Measurements from ENCODE around the gene KPNA3. TPM values are rescaled to one million over a fixed set of nuclear protein-coding genes. Genes with fewer than 3 reads are reported as not detected.

The KPNA3 gene
- total RNA-seq, 4 donors from 2014 or later: 23.1 to 29.2 (median 24.9) TPM

DNA sequence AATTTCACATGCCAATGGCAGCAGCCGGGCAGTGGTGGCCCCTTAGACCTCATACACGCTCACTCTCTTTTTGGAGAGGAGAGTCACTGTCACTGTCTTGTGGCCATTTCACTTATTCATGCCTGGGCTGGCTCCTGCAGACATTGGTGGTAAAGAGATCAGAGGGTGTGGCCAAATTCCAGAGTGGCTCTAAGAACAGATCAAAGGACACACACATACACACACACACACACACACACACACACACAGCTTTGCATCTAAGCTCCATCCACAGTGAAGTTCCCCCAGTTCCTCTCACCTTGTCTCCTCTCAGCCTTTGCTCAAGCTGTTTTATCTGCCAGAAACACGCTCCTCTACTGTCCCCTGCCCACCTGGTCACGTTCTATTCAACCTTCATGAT lies 46.5 kb upstream of the KPNA3 start:
- intact Hi-C loops (cut with DNase I; ENCODE audit: low total_unique reads) (no loop called here), in situ Hi-C loops (cut with MboI; ENCODE audit: low pct_ligation_motif_present in 1 of 4, low pct_unique_long_range_greater_than_20kb in 1 of 4, low sequenced_read_pairs in 3 of 4) (loop anchor here in 1 of 4 donors (25.0 kb wide), 1 partner anchor 177 kb away; no protein-coding TSS in a partner anchor)
- Histone ChIP-seq H3K36me3 (no peaks in the 10 kb centered on the region), H3K9me3 (no peaks in the 10 kb centered on the region), H3K4me1 (no peaks in the 10 kb centered on the region), H3K27me3 (no peaks in the 10 kb centered on the region), H3K4me3 (no peak overlapping the region), H3K27ac (no peak overlapping the region)
- 92% methylated on average over 4 of the region's 4 CpGs; no CpG with 5 or more reads in 1 of the 2 donors for WGBS, 2 donors (ENCODE audit: low coverage in 1 of 2)
- TF ChIP-seq EP300 (IDR thresholded peaks at IDR 0.05; ENCODE audit: low read depth) (no peak), POLR2A (IDR thresholded peaks at IDR 0.05) (no peak), POLR2AphosphoS5 (IDR thresholded peaks at IDR 0.05) (no peak)
- TF ChIP-seq, protein P1, sequence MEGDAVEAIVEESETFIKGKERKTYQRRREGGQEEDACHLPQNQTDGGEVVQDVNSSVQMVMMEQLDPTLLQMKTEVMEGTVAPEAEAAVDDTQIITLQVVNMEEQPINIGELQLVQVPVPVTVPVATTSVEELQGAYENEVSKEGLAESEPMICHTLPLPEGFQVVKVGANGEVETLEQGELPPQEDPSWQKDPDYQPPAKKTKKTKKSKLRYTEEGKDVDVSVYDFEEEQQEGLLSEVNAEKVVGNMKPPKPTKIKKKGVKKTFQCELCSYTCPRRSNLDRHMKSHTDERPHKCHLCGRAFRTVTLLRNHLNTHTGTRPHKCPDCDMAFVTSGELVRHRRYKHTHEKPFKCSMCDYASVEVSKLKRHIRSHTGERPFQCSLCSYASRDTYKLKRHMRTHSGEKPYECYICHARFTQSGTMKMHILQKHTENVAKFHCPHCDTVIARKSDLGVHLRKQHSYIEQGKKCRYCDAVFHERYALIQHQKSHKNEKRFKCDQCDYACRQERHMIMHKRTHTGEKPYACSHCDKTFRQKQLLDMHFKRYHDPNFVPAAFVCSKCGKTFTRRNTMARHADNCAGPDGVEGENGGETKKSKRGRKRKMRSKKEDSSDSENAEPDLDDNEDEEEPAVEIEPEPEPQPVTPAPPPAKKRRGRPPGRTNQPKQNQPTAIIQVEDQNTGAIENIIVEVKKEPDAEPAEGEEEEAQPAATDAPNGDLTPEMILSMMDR (IDR thresholded peaks at IDR 0.05): no peak
- no peak for DNase-seq

DNA sequence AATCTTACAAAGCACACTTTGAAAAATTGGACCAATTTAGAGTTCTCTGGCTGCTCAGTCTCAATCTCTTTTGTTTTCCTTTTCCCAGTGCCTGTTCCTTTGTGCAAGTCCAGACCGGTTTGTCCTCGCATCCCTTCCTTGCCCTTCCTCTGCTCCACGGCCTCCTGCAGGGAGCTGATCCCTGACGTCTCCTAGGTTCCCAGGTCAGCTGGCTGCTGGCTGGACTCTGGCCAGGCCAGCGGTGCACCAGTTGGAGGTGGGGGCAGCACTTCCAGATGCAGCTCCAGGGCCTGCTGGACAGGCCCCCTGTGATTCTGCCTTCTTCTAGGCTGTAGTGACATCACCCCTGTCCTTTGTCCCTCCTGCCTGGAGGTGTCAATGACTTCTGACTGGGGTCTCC lies 44.0 kb upstream of the KPNA3 start:
- Histone ChIP-seq H3K4me1 (no peaks in the 10 kb centered on the region), H3K27ac (no peak overlapping the region), H3K9me3 (no peaks in the 10 kb centered on the region), H3K27me3 (no peaks in the 10 kb centered on the region), H3K36me3 (no peaks in the 10 kb centered on the region), H3K4me3 (no peak overlapping the region)
- WGBS, 2 donors (ENCODE audit: low coverage in 1 of 2): 74% methylated on average over 5 of the region's 5 CpGs; no CpG with 5 or more reads in 1 of the 2 donors
- DNase-seq: no peak
- no peak for TF ChIP-seq POLR2AphosphoS5 (IDR thresholded peaks at IDR 0.05)
- TF ChIP-seq, protein P1 (IDR thresholded peaks at IDR 0.05): no peak
- no peak for TF ChIP-seq EP300 (IDR thresholded peaks at IDR 0.05; ENCODE audit: low read depth)
- TF ChIP-seq POLR2A (IDR thresholded peaks at IDR 0.05): no peak
- intact Hi-C loops (cut with DNase I; ENCODE audit: low total_unique reads) (no loop called here), in situ Hi-C loops (cut with MboI; ENCODE audit: low pct_ligation_motif_present in 1 of 4, low pct_unique_long_range_greater_than_20kb in 1 of 4, low sequenced_read_pairs in 3 of 4) (loop anchor here in 1 of 4 donors (25.0 kb wide), 1 partner anchor 174 kb away; no protein-coding TSS in a partner anchor)

DNA sequence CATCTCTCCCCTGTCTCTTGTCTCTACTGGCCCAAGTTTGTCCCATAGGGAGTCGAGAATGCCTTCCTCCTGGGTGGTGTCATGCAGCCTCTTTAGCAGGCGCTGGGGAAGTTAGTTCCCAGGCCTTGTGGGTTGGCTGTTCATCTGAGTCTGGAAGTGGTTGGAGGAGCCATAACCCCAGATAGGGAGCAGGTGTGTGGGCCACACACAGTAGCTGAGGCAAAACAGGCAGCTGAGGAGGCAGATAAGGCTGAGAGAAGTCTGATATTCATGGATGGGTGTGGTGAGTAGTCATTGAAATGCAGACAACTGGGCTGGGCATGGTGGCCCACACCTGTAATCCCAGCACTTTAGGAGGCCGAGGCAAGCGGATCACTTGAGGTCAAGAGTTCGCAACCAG lies 40.9 kb upstream of the KPNA3 start:
- DNase-seq: no peak
- intact Hi-C loops (cut with DNase I; ENCODE audit: low total_unique reads) (no loop called here), in situ Hi-C loops (cut with MboI; ENCODE audit: low pct_ligation_motif_present in 1 of 4, low pct_unique_long_range_greater_than_20kb in 1 of 4, low sequenced_read_pairs in 3 of 4) (loop anchor here in 1 of 4 donors (25.0 kb wide), 1 partner anchor 171 kb away; no protein-coding TSS in a partner anchor)
- TF ChIP-seq POLR2A (IDR thresholded peaks at IDR 0.05): no peak
- TF ChIP-seq EP300 (IDR thresholded peaks at IDR 0.05; ENCODE audit: low read depth): no peak
- no peak for TF ChIP-seq POLR2AphosphoS5 (IDR thresholded peaks at IDR 0.05)
- TF ChIP-seq, protein P1 (IDR thresholded peaks at IDR 0.05): no peak
- no peaks in the 10 kb centered on the region for H3K36me3 ChIP-seq
- WGBS, 2 donors (ENCODE audit: low coverage in 1 of 2): 74 to 90% methylated on average over 3 to 5 of the region's 5 CpGs
- H3K27me3 ChIP-seq: no peaks in the 10 kb centered on the region
- H3K27ac ChIP-seq: no peak overlapping the region
- no peaks in the 10 kb centered on the region for H3K9me3 ChIP-seq
- no peaks in the 10 kb centered on the region for H3K4me1 ChIP-seq
- H3K4me3 ChIP-seq: no peak overlapping the region

DNA sequence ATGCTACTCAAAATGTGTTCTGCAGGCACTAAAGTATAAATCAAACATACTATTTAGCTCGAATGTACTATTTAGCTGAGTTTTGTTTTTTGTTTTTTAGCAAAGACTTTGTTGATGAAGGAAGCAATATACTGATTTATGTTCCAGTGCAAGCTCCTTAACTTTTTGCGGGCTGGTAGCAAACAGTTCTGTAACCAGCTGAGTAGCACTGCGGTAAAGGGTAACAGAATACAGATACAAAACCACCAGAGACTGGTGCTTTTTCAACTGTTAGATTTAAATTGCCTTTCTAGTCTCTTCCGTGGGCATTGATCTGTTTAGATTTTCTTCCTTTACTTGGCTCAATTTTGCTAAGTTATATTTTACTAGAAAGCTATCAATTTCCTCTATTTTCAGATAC lies 39.0 kb upstream of the KPNA3 start:
- TF ChIP-seq EP300 (IDR thresholded peaks at IDR 0.05; ENCODE audit: low read depth) (no peak), POLR2A (IDR thresholded peaks at IDR 0.05) (no peak), POLR2AphosphoS5 (IDR thresholded peaks at IDR 0.05) (no peak)
- TF ChIP-seq, protein P1 (IDR thresholded peaks at IDR 0.05): no peak
- Histone ChIP-seq H3K4me3 (no peak overlapping the region), H3K27ac (no peak overlapping the region), H3K36me3 (no peaks in the 10 kb centered on the region), H3K4me1 (no peaks in the 10 kb centered on the region), H3K9me3 (no peaks in the 10 kb centered on the region), H3K27me3 (no peaks in the 10 kb centered on the region)
- DNase-seq: no peak
- in situ Hi-C loops (cut with MboI; ENCODE audit: low pct_ligation_motif_present in 1 of 4, low pct_unique_long_range_greater_than_20kb in 1 of 4, low sequenced_read_pairs in 3 of 4): loop anchor here in 1 of 4 donors (25.0 kb wide), 1 partner anchor 169 kb away; no protein-coding TSS in a partner anchor
- intact Hi-C loops (cut with DNase I; ENCODE audit: low total_unique reads): no loop called here
- WGBS, 2 donors (ENCODE audit: low coverage in 1 of 2): 34 to 45% methylated on average over 4 of the region's 4 CpGs
